K562 (cell line): ENCODE results near the gene EIF2AK2. TPM values are rescaled to one million over a fixed set of nuclear protein-coding genes. Genes with fewer than 3 reads are reported as not detected.

ENCODE experiments used
- ELF4 ChIP-seq: fragments of 450-650 bp; formaldehyde crosslinking; IDR thresholded peaks from 2 replicates; pipeline ENCODE4 v1.4.0; 2022; ENCODE audit warnings: missing genetic modification characterization
- NBN ChIP-seq: fragments of 450-650 bp; IDR thresholded peaks from 2 replicates; pipeline ENCODE4 v1.6.1; 2016; ENCODE audit warnings: low read depth, mild to moderate bottlenecking
- PHF20 ChIP-seq: fragments of 450-650 bp; IDR thresholded peaks from 2 replicates; pipeline ENCODE4 v1.6.1; 2018; ENCODE audit not compliant: partially characterized antibody
- SREBF2 ChIP-seq: sonication (generic); formaldehyde crosslinking; IDR thresholded peaks from 2 replicates; pipeline ENCODE4 v1.4.0; 2020; ENCODE audit warnings: mild to moderate bottlenecking, missing genetic modification reagents
- XRCC4 ChIP-seq: IDR thresholded peaks from one replicate; pipeline ENCODE4 v1.6.1; 2011; ENCODE audit not compliant: insufficient read depth, insufficient read length; ENCODE audit errors: extremely low read depth
- polyA plus RNA-seq, 8 experiments: library from polyadenylated mRNA; depleted of rRNA in 4 of 8; stranded (reverse) in 5 of 8; unstranded in 3 of 8; fragments of >200 nt; fragmentation: Nextera tagmentation in 2 of 8; fragmentation: Illumina TruSeq in 1 of 8; extraction: Ambion mirVana in 2 of 8; extraction: Trizol in 1 of 8; gene quantifications; 2 replicates each; pipeline versions ENCODE4 v1.2.1 to v1.2.3, GENCODE V29; 2011 to 2014; ENCODE audit warnings: inconsistent platforms in 1 of 8, missing spikeins in 1 of 8
- total RNA-seq, 7 experiments: library from RNA; depleted of rRNA in 6 of 7; stranded (reverse); fragments of >200 nt in 6 of 7; fragmentation: Illumina TruSeq in 2 of 7; extraction: Trizol in 2 of 7; gene quantifications; 2 replicates each; pipeline versions ENCODE4 v1.2.1 to v1.2.3, GENCODE V29; 2011 to 2021; ENCODE audit warnings: low replicate concordance in 1 of 7
- TF ChIP-seq, protein P1 (sequence below): sonication (generic); formaldehyde crosslinking; IDR thresholded peaks from 2 replicates; pipeline ENCODE4 v1.8.1; 2023; ENCODE audit warnings: missing genetic modification reagents, mild to moderate bottlenecking, borderline replicate concordance
- TF ChIP-seq, protein P2 (sequence below), 2 experiments: fragments of 450-650 bp in 1 of 2; IDR thresholded peaks; 2 replicates each; pipeline ENCODE4 v1.6.1; 2011 to 2017; ENCODE audit warnings: low read depth in 2 of 2, antibody characterized with exemption in 1 of 2, borderline replicate concordance in 1 of 2, low read length in 1 of 2, mild to moderate bottlenecking in 1 of 2, mixed read lengths in 1 of 2; ENCODE audit not compliant: control insufficient read depth in 1 of 2
- TF ChIP-seq, protein P3 (sequence below): fragments of 450-650 bp; formaldehyde crosslinking; IDR thresholded peaks from 2 replicates; pipeline ENCODE4 v1.4.0; 2020; ENCODE audit warnings: mild to moderate bottlenecking, moderate library complexity
- TF ChIP-seq, protein P4 (sequence below): sonication (generic); formaldehyde crosslinking; IDR thresholded peaks from 2 replicates; pipeline ENCODE4 v1.8.0; 2022; ENCODE audit warnings: mild to moderate bottlenecking, missing genetic modification reagents, borderline replicate concordance

The EIF2AK2 gene
- total and polyA plus RNA-seq, 9 of the 15 experiments (the other 6 are each of a cell fraction or from before 2014, with no cell fraction given), result 3.8 to 19.5 (median 13.3) TPM

DNA sequence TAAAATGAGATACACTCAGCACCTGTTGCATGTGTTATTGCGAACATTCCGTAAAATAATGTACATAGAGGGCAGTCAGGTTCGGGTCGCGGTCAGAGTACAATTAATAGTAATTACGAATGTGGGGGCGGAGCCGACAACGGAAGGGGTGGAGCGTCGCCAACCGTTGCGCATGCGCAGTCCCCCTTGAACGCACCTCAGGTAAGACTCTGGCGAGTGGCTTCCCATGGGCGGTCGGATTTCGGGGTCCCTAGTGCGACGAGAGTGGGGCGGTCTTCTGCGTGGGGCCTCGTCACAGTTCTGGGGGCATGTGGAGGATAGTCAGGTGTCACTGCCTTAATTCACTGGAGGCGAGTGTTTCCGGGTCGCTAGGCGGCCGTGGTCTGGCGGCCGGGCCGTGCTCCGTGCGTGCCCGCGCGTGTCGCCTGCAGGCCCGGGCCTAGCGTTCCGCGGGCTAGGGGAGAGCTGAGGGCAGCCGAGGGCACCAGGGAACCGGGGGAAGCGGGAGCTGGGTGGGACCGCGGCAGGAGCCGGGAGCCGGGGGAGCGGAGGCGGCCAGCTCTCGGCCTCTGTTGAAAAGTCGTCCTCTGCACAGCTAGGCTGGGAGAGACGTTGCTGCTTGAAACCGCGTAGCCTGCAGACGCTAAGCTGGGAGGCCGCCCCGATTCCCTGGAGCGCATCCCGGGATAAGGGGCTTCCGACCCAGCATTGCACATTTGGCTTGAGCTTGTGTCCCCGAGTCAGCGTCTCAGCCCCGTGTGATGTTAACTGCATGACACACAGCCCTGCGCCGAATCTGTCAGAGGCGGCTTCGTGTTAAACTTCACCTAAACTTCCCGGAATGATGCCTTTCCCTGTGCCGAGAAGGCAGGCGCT lies 39.8 kb upstream of the EIF2AK2 start, which contains the start of gene CEBPZOS (continued):
- TF ChIP-seq, protein P1, sequence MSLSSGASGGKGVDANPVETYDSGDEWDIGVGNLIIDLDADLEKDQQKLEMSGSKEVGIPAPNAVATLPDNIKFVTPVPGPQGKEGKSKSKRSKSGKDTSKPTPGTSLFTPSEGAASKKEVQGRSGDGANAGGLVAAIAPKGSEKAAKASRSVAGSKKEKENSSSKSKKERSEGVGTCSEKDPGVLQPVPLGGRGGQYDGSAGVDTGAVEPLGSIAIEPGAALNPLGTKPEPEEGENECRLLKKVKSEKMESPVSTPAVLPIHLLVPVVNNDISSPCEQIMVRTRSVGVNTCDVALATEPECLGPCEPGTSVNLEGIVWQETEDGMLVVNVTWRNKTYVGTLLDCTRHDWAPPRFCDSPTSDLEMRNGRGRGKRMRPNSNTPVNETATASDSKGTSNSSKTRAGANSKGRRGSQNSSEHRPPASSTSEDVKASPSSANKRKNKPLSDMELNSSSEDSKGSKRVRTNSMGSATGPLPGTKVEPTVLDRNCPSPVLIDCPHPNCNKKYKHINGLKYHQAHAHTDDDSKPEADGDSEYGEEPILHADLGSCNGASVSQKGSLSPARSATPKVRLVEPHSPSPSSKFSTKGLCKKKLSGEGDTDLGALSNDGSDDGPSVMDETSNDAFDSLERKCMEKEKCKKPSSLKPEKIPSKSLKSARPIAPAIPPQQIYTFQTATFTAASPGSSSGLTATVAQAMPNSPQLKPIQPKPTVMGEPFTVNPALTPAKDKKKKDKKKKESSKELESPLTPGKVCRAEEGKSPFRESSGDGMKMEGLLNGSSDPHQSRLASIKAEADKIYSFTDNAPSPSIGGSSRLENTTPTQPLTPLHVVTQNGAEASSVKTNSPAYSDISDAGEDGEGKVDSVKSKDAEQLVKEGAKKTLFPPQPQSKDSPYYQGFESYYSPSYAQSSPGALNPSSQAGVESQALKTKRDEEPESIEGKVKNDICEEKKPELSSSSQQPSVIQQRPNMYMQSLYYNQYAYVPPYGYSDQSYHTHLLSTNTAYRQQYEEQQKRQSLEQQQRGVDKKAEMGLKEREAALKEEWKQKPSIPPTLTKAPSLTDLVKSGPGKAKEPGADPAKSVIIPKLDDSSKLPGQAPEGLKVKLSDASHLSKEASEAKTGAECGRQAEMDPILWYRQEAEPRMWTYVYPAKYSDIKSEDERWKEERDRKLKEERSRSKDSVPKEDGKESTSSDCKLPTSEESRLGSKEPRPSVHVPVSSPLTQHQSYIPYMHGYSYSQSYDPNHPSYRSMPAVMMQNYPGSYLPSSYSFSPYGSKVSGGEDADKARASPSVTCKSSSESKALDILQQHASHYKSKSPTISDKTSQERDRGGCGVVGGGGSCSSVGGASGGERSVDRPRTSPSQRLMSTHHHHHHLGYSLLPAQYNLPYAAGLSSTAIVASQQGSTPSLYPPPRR (CRISPR knock-in tag), result peak; percentile 73; the same call in 1 of the 2 replicates
- TF ChIP-seq NBN (no peak; the same call in 1 of the 2 replicates), XRCC4 (no peak), SREBF2 (CRISPR knock-in tag) (no peak), ELF4 (peak; percentile 17; the same call in 1 of the 2 replicates), PHF20 (peak; percentile 86)
- TF ChIP-seq, protein P2, sequence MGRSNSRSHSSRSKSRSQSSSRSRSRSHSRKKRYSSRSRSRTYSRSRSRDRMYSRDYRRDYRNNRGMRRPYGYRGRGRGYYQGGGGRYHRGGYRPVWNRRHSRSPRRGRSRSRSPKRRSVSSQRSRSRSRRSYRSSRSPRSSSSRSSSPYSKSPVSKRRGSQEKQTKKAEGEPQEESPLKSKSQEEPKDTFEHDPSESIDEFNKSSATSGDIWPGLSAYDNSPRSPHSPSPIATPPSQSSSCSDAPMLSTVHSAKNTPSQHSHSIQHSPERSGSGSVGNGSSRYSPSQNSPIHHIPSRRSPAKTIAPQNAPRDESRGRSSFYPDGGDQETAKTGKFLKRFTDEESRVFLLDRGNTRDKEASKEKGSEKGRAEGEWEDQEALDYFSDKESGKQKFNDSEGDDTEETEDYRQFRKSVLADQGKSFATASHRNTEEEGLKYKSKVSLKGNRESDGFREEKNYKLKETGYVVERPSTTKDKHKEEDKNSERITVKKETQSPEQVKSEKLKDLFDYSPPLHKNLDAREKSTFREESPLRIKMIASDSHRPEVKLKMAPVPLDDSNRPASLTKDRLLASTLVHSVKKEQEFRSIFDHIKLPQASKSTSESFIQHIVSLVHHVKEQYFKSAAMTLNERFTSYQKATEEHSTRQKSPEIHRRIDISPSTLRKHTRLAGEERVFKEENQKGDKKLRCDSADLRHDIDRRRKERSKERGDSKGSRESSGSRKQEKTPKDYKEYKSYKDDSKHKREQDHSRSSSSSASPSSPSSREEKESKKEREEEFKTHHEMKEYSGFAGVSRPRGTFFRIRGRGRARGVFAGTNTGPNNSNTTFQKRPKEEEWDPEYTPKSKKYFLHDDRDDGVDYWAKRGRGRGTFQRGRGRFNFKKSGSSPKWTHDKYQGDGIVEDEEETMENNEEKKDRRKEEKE (IDR thresholded peaks at IDR 0.05; ENCODE audit: borderline replicate concordance in 1 of 2, control insufficient read depth in 1 of 2, low read depth in 2 of 2, low read length in 1 of 2), result no peak
- TF ChIP-seq, protein P3, sequence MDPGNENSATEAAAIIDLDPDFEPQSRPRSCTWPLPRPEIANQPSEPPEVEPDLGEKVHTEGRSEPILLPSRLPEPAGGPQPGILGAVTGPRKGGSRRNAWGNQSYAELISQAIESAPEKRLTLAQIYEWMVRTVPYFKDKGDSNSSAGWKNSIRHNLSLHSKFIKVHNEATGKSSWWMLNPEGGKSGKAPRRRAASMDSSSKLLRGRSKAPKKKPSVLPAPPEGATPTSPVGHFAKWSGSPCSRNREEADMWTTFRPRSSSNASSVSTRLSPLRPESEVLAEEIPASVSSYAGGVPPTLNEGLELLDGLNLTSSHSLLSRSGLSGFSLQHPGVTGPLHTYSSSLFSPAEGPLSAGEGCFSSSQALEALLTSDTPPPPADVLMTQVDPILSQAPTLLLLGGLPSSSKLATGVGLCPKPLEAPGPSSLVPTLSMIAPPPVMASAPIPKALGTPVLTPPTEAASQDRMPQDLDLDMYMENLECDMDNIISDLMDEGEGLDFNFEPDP (CRISPR knock-in tag), result 0 out of 2 replicates have a peak, but pooled peaks have one; percentile 37
- TF ChIP-seq, protein P4, sequence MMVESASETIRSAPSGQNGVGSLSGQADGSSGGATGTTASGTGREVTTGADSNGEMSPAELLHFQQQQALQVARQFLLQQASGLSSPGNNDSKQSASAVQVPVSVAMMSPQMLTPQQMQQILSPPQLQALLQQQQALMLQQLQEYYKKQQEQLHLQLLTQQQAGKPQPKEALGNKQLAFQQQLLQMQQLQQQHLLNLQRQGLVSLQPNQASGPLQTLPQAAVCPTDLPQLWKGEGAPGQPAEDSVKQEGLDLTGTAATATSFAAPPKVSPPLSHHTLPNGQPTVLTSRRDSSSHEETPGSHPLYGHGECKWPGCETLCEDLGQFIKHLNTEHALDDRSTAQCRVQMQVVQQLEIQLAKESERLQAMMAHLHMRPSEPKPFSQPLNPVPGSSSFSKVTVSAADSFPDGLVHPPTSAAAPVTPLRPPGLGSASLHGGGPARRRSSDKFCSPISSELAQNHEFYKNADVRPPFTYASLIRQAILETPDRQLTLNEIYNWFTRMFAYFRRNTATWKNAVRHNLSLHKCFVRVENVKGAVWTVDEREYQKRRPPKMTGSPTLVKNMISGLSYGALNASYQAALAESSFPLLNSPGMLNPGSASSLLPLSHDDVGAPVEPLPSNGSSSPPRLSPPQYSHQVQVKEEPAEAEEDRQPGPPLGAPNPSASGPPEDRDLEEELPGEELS (CRISPR knock-in tag), result peak; percentile 85; the same call in 1 of the 2 replicates
